HG03045 (cell line): Measurements from ENCODE around the gene PARP6.

Source experiments
- ATAC-seq: cut with Tn5 transposase; IDR thresholded peaks from one replicate; pipeline ENCODE4 v1.9.1; 2021; ENCODE audit warnings: mild to moderate bottlenecking, moderate library complexity; ENCODE audit not compliant: unreplicated experiment

Gene PARP6

DNA sequence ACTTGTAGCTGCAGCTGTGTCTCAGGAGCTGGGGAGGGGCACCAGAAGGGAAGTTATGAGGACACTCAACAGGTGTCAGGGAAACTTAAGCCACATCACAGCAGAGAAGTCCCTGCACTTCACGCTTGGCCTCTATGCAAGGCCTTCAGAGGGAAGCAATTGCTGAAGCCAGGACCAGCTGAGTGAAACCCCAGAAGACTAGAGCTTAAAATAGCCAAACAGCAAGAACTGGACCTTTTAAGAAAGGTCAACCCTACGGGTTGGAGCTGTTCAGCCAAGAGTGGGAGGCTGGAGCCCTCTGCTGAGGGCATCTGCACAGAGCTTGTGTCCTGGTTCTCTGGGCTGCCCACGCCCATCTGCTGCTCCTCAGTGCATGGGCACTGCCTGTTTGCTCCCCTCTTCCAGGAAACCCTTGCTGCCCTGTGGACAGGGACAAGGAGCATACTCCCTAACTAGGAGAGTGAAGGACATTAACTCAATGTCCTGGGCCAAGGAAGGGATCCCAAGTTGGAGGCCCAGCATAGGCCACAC, 70.9 kb downstream of the PARP6 start:
- ATAC-seq = no peak

DNA sequence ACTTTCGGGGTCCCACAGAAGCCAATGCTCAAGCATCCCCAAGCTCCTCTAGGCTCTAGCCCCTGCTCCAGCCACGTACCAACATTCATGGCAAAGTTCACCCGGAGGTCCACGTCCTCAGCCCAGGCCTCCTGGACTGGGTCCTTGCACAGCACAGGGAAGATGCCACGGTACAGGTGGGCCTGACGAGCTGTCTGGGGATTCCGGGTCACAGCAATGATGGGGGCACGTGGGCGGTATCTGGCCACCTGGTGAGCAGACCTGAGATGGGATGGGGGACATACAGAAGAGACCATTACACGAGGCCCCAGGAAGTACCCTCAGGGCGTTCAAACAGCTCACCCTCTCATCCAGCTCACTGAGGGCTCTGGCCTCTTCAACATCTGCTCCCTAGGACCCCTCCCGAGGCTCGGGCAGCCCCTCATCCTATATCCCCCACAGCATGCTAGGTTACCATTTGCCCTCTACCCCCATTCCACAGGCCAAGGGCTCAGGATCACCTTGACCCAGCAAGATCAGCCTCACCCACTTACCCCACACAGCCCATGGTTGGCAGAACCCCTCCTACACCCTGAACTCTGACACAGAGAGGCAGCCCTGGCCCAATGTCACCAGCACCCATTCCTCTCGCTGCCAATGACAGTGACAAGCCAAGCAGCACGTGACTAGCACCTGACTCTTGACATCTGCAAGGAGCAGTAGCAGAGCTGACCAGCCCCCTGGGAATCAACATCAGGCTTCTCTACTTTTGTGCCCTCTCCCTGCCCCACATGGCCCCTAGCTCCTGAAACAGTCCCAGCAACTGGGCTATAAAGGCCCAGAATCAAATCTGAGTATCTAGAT, 71.7 kb downstream of the PARP6 start:
- no peak for ATAC-seq

- no peak for ATAC-seq
Observed at GRCh38 chr15:72199721-72200212, 72.6 kb downstream of the PARP6 start.

DNA sequence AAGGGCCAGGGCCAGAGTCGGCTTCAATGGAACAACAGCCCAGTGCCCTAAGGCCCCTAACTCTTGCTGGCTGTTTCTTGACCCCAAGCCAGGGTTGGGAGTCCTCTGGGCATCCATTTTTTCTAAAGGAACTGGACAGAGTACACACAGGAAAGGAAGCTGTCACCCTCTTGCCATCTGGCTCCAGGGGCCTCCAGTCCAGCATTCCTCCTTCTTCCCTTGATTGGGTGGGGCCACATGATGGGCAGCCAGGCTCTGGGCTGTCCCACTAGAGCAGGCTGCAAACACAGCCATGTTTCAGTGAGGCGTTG, 73.2 kb downstream of the PARP6 start:
- no peak for ATAC-seq

DNA sequence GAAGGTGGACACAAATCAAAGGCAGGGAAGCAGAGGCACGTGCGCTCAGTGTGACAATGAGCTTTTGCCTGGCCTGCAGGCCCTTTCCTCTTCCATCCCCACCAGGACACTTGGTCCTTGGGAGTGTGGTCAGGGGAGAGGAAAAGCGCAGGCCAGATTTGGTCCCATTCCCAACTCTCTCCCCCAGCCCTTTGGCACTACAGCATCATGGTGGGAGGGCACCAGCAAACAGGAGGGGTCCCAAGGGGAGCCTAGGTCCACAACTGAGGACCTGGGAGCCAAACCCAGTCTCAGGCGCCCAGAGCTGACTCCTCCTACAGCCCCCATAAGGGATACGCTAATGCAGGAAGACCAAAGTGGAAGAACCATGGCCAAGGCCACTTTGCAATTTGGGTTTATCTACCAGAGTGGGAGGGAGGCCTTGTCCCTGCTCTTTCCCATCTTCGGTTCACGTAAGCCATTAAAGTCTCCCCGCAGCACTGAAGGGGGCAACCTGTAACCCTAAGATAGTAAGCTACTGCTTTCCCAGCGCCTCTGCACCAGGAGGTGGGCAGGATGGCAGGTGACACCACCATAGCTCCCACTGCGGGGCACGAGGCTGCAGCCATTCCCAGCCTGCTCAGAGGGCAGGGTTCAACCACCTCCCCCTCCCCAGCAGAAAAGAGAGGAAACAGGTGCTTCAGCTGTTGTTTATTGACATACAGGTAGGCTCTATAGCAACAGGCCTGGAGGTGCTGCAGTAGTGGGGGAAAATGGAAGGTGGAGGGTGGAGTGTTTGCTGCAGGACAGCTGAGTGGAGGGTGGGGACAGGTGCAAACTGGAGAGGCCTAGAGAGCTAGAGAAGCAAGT, 73.8 kb downstream of the PARP6 start:
- no peak for ATAC-seq

- ATAC-seq = no peak
Observed at GRCh38 chr15:72197460-72198355, 74.6 kb downstream of the PARP6 start, which contains the start of gene GRAMD2A. Gene GRAMD2A, minus strand, starts transcription at chr15:72197787.

DNA sequence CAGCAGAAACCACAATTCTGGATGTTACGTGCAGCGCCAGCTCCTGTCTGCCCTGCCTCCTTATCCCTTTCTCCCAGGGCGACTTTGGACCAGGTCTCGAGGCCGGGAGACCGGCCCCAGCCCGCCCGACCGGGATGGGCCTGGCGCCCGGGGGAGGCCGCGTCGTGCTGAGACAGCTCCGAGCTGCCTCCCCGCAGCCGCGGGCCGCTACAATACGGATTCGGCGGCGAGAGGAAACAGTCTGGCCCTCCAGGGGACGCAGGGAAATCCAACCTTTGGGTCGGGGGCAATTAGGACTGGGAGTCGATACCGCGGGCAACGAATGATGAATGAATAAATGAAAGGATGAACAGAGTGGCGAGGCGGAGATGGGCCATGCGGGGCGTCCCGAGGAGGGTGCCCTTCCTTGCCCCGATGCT, 75.3 kb downstream of the PARP6 start:
- no peak for ATAC-seq

GRCh38 chr15:72196409-72197040, 75.8 kb downstream of the PARP6 start:
- ATAC-seq = no peak

GRCh38 chr15:72195101-72195511, 77.2 kb downstream of the PARP6 start:
- ATAC-seq = no peak

GRCh38 chr15:72193836-72194396, 78.4 kb downstream of the PARP6 start:
- ATAC-seq = no peak

- no peak for ATAC-seq
Observed at GRCh38 chr15:72192416-72192815, 79.9 kb downstream of the PARP6 start.
